GM06990 (cell line): ENCODE results near the gene CTNS.

Source experiments
- DNase-seq: peaks from one replicate; pipeline ENCODE4 v3.0.0-alpha.2; 2011; ENCODE audit not compliant: insufficient read length; ENCODE audit errors: extremely low read depth
- H3K27me3 ChIP-seq: replicated peaks from 2 replicates; pipeline ENCODE4 v1.6.0; 2011; ENCODE audit warnings: low read length; ENCODE audit not compliant: control insufficient read depth, insufficient read depth
- H3K36me3 ChIP-seq: 2 replicates; pipeline ENCODE4 v1.5.1; 2011; ENCODE audit warnings: low read length; ENCODE audit not compliant: control insufficient read depth, insufficient read depth
- H3K4me3 ChIP-seq: replicated peaks from 2 replicates; pipeline ENCODE4 v1.5.1; 2011; ENCODE audit warnings: low read depth, mild to moderate bottlenecking, control low read depth, low read length
- CTCF ChIP-seq: IDR thresholded peaks from 2 replicates; pipeline ENCODE4 v1.5.1; 2011; ENCODE audit warnings: low read length, control low read depth, mild to moderate bottlenecking, inconsistent platforms; ENCODE audit not compliant: insufficient read depth, poor library complexity, severe bottlenecking

Gene CTNS

GRCh38 chr17:3689262-3690093, 52.9 kb downstream of the CTNS start:
- Histone ChIP-seq H3K4me3 (no peak overlapping the region), H3K27me3 (no peaks in the 10 kb centered on the region), H3K36me3 (peaks cover 23% of the 10 kb centered on the region)
- no peak for DNase-seq
- no peak for TF ChIP-seq CTCF

- no peak for TF ChIP-seq CTCF
- Histone ChIP-seq H3K36me3 (peaks cover 21% of the 10 kb centered on the region), H3K4me3 (no peak overlapping the region), H3K27me3 (no peaks in the 10 kb centered on the region)
- no peak for DNase-seq
Observed at GRCh38 chr17:3690094-3690715, 53.6 kb downstream of the CTNS start.

GRCh38 chr17:3691617-3692067, 55.1 kb downstream of the CTNS start:
- no peak for TF ChIP-seq CTCF
- no peak overlapping the region for H3K4me3 ChIP-seq
- no peaks in the 10 kb centered on the region for H3K27me3 ChIP-seq
- H3K36me3 ChIP-seq: peaks cover 21% of the 10 kb centered on the region
- DNase-seq: no peak

- Histone ChIP-seq H3K4me3 (no peak overlapping the region), H3K36me3 (peaks cover 21% of the 10 kb centered on the region), H3K27me3 (no peaks in the 10 kb centered on the region)
- TF ChIP-seq CTCF: peak; percentile 24
- DNase-seq: no peak
Observed at GRCh38 chr17:3692346-3692745, 55.8 kb downstream of the CTNS start.

- no peaks in the 10 kb centered on the region for H3K27me3 ChIP-seq
- peak overlapping the region; percentile 43 for H3K4me3 ChIP-seq
- DNase-seq: no peak
- peaks cover 20% of the 10 kb centered on the region for H3K36me3 ChIP-seq
- no peak for TF ChIP-seq CTCF
Observed at GRCh38 chr17:3693141-3693540, 56.6 kb downstream of the CTNS start.
